HepG2 (cell line): ENCODE data around the gene TRMT1. TPM values are rescaled to one million over a fixed set of nuclear protein-coding genes. Genes with fewer than 3 reads are reported as not detected.
A peak's percentile ranks its signal among the peaks of the same experiment; 100 is the strongest.

ENCODE experiments used
- ARID5B ChIP-seq: IDR thresholded peaks from 2 replicates; pipeline ENCODE4 v1.4.0; 2020; ENCODE audit warnings: mild to moderate bottlenecking, missing genetic modification reagents
- HDAC2 ChIP-seq: sonication (generic); formaldehyde crosslinking; IDR thresholded peaks from 2 replicates; pipeline ENCODE4 v1.4.0; 2020; ENCODE audit warnings: missing genetic modification reagents
- KDM4B ChIP-seq: sonication (generic); formaldehyde crosslinking; IDR thresholded peaks from 2 replicates; pipeline ENCODE4 v1.4.0; 2020; ENCODE audit warnings: missing genetic modification reagents
- NCOR1 ChIP-seq: fragments of 200-600 bp; sonication (generic); IDR thresholded peaks from 2 replicates; pipeline ENCODE4 v1.7.0; 2017; ENCODE audit warnings: antibody characterized with exemption, low read length, borderline replicate concordance
- NR2F1 ChIP-seq, 2 experiments: fragments of 450-650 bp in 1 of 2; formaldehyde crosslinking in 1 of 2; IDR thresholded peaks; 2 replicates each; pipeline versions ENCODE4 v1.5.0 to v1.6.1; 2016 to 2020; ENCODE audit warnings: mild to moderate bottlenecking in 1 of 2, missing compliant biosample characterization in 1 of 2, missing genetic modification reagents in 1 of 2, moderate library complexity in 1 of 2
- PBX2 ChIP-seq: IDR thresholded peaks from 2 replicates; pipeline ENCODE4 v1.6.1; 2016; ENCODE audit warnings: control low read depth
- RFX3 ChIP-seq: IDR thresholded peaks from 2 replicates; pipeline ENCODE4 v1.6.1; 2016; ENCODE audit warnings: missing biosample characterization, missing genetic modification reagents
- RXRB ChIP-seq: IDR thresholded peaks from 2 replicates; pipeline ENCODE4 v1.6.1; 2016; ENCODE audit warnings: borderline replicate concordance, missing genetic modification reagents, missing compliant biosample characterization
- TBX3 ChIP-seq: fragments of 450-650 bp; IDR thresholded peaks from 2 replicates; pipeline ENCODE4 v1.6.1; 2017; ENCODE audit warnings: antibody characterized with exemption, mild to moderate bottlenecking, inconsistent platforms, borderline replicate concordance
- TFE3 ChIP-seq: IDR thresholded peaks from 2 replicates; pipeline ENCODE4 v1.6.1; 2016
- TMF1 ChIP-seq: sonication (generic); formaldehyde crosslinking; IDR thresholded peaks from 2 replicates; pipeline ENCODE4 v1.8.1; 2022; ENCODE audit warnings: low read depth, missing genetic modification reagents
- ZBED4 ChIP-seq: sonication (generic); formaldehyde crosslinking; IDR thresholded peaks from 2 replicates; pipeline ENCODE4 v1.4.0; 2020; ENCODE audit warnings: missing genetic modification reagents, borderline replicate concordance
- ZKSCAN5 ChIP-seq: sonication (generic); formaldehyde crosslinking; IDR thresholded peaks from 2 replicates; pipeline ENCODE4 v1.5.1; 2020; ENCODE audit warnings: mild to moderate bottlenecking, missing genetic modification reagents
- ZNF503 ChIP-seq: sonication (generic); formaldehyde crosslinking; IDR thresholded peaks from 2 replicates; pipeline ENCODE4 v1.4.0; 2020; ENCODE audit warnings: missing genetic modification reagents
- ZNF644 ChIP-seq: IDR thresholded peaks from 2 replicates; pipeline ENCODE4 v1.6.1; 2016; ENCODE audit warnings: low read depth
- polyA plus RNA-seq, 8 experiments: library from polyadenylated mRNA; depleted of rRNA in 3 of 8; stranded (reverse) in 7 of 8; unstranded in 1 of 8; fragments of >200 nt; fragmentation: Illumina TruSeq in 4 of 8; extraction: Trizol in 4 of 8; gene quantifications; 2 replicates each; pipeline versions ENCODE4 v1.2.1 to v1.2.3, GENCODE V29; 2011 to 2016; ENCODE audit warnings: low read depth in 4 of 8, missing spikeins in 1 of 8, mixed read lengths in 1 of 8; ENCODE audit not compliant: insufficient read depth in 1 of 8
- total RNA-seq, 5 experiments: library from RNA; depleted of rRNA; stranded (reverse); fragments of >200 nt; fragmentation: Illumina TruSeq; extraction: Trizol; gene quantifications; 2 replicates each; pipeline ENCODE4 v1.2.3, GENCODE V29; 2016; ENCODE audit warnings: low read depth in 1 of 5

TRMT1 gene
- total and polyA plus RNA-seq, 2 of the 13 experiments (the other 11 are each of a cell fraction or from before 2014, with no cell fraction given): 35.5 to 44.1 TPM

- no peak for TF ChIP-seq ZNF644 (CRISPR knock-in tag)
- peak; percentile 13; the same call in 1 of the 2 replicates for TF ChIP-seq TBX3
- peak; percentile 84 for TF ChIP-seq RXRB (CRISPR knock-in tag)
- no peak for TF ChIP-seq RFX3
- TF ChIP-seq ZNF503 (CRISPR knock-in tag): no peak
- 0 out of 2 replicates have a peak, but pooled peaks have one; percentile 4 for TF ChIP-seq KDM4B (CRISPR knock-in tag)
- TF ChIP-seq TFE3 (CRISPR knock-in tag): peak; percentile 10; the same call in 1 of the 2 replicates
- TF ChIP-seq NR2F1 (CRISPR knock-in tag; IDR thresholded peaks at IDR 0.05): peak; percentile 39 to 56; a peak in 3 of 4 replicates
- TF ChIP-seq ARID5B: no peak
- TF ChIP-seq ZKSCAN5 (CRISPR knock-in tag): no peak
- no peak; the same call in none of the 2 replicates for TF ChIP-seq HDAC2 (CRISPR knock-in tag)
- no peak for TF ChIP-seq ZBED4
- TF ChIP-seq TMF1: no peak
- no peak for TF ChIP-seq PBX2
- TF ChIP-seq NCOR1: peak; percentile 51; the same call in 1 of the 2 replicates
Observed at GRCh38 chr19:13155472-13156359, 39.2 kb upstream of the TRMT1 start (continued).
